ENCODE data around the gene TLR3. TPM values are rescaled to one million over a fixed set of nuclear protein-coding genes. Genes with fewer than 3 reads are reported as not detected.

Gene TLR3
- total RNA-seq: 1 to 10 TPM; 2.5 to 7.0 (median 4.0) TPM

DNA sequence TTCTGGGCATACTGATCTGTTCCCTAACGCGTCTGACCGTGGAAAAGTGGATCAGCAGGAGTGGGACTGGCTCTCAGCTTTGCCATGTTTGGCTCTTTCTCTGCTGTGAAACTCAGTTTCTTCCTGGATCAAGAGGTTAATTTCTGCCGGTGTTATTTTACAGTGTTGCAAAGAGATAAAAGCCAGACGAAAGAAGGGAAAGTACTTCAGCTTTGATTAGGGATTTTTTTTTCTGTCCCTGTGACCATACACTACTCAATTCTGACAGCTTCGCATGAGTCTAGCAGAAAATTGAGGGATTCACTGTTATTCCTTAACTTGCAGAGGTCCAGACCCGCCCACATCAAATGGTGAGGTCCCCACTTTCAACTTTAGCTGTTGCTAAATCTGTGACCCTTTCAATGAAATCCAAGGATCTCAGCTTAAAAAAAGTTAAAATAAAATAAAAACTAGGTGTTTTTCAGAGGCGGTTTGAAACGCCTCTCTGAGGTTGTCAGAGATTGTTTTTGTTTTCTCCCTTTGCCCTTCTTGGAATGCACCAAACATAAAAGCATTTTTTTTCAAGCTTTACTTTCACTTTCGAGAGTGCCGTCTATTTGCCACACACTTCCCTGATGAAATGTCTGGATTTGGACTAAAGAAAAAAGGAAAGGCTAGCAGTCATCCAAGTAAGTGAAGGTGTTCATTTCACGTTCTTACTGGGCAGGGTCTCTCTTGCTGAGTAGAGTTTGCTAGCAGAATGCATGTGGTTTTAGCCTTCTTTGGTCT, at the start of gene TLR3:
TSS of gene TLR3 (plus strand) at position 576 of the 768 bp plus-strand sequence. CDS start 7,464 bp downstream, outside the sequence.
- H3K9me3 ChIP-seq: no peaks in the 10 kb centered on the region
- H3K4me1 ChIP-seq: peaks cover 6 to 18% (median 14%) of the 10 kb centered on the region in 4 donors
- no peaks in the 10 kb centered on the region for H3K27me3 ChIP-seq
- H3K36me3 ChIP-seq: no peaks in the 10 kb centered on the region
- intact Hi-C loops (cut with DNase I): loop anchor here (2.0 to 5.0 kb wide), 2 partner anchors 68 to 124 kb away; partner anchors contain the start of gene CYP4V2
- peak within 1 kb of the TSS; percentile 69 to 72 (median 71) for H3K27ac ChIP-seq (replicated peaks in 1 of 4)
- WGBS: 4% methylated on average over 12 of the region's 12 CpGs
- H3K4me3 ChIP-seq: peak within 1 kb of the TSS; percentile 54 to 65 (median 62)
- no peak for DNase-seq (ENCODE audit: extremely low spot score)
- no peak for TF ChIP-seq POLR2A (IDR thresholded peaks at IDR 0.05; ENCODE audit: low read depth)
- no peak for TF ChIP-seq POLR2AphosphoS5 (IDR thresholded peaks at IDR 0.05)
- TF ChIP-seq, protein P1, sequence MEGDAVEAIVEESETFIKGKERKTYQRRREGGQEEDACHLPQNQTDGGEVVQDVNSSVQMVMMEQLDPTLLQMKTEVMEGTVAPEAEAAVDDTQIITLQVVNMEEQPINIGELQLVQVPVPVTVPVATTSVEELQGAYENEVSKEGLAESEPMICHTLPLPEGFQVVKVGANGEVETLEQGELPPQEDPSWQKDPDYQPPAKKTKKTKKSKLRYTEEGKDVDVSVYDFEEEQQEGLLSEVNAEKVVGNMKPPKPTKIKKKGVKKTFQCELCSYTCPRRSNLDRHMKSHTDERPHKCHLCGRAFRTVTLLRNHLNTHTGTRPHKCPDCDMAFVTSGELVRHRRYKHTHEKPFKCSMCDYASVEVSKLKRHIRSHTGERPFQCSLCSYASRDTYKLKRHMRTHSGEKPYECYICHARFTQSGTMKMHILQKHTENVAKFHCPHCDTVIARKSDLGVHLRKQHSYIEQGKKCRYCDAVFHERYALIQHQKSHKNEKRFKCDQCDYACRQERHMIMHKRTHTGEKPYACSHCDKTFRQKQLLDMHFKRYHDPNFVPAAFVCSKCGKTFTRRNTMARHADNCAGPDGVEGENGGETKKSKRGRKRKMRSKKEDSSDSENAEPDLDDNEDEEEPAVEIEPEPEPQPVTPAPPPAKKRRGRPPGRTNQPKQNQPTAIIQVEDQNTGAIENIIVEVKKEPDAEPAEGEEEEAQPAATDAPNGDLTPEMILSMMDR (IDR thresholded peaks at IDR 0.05): no peak
- no peak for TF ChIP-seq EP300 (IDR thresholded peaks at IDR 0.05)

DNA sequence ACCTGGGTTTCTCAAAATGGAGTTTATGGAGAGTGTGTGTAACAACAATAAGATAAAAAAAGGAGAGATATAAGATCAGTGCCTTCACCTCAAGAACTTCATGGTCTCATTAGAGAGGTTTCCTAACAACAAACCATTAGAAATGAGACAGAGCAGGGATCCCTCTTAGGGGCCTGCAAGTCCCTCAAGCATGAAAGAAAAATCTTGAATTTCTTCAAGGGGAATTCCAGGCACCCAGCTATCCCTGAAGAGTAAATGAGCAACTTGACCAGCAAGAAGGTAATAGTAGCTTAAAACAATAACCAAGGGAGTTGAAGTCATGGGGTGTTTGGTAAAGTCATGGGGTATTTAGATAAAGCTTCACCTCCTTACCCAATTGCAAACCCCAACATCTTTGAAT, 49.7 kb upstream of the TLR3 start:
- Histone ChIP-seq H3K4me3 (no peak overlapping the region), H3K9me3 (no peaks in the 10 kb centered on the region), H3K27ac (replicated peaks in 1 of 4) (peak overlapping the region in 1 of 4 donors; percentile 35), H3K27me3 (no peaks in the 10 kb centered on the region), H3K4me1 (peaks cover 4 to 19% (median 16%) of the 10 kb centered on the region in 4 donors), H3K36me3 (no peaks in the 10 kb centered on the region)
- DNase-seq (ENCODE audit: extremely low spot score): peak; percentile 29
- intact Hi-C loops (cut with DNase I): no loop called here
- TF ChIP-seq, protein P1 (IDR thresholded peaks at IDR 0.05): no peak
- TF ChIP-seq POLR2A (IDR thresholded peaks at IDR 0.05; ENCODE audit: low read depth) (no peak), EP300 (IDR thresholded peaks at IDR 0.05) (no peak), POLR2AphosphoS5 (IDR thresholded peaks at IDR 0.05) (no peak)

DNA sequence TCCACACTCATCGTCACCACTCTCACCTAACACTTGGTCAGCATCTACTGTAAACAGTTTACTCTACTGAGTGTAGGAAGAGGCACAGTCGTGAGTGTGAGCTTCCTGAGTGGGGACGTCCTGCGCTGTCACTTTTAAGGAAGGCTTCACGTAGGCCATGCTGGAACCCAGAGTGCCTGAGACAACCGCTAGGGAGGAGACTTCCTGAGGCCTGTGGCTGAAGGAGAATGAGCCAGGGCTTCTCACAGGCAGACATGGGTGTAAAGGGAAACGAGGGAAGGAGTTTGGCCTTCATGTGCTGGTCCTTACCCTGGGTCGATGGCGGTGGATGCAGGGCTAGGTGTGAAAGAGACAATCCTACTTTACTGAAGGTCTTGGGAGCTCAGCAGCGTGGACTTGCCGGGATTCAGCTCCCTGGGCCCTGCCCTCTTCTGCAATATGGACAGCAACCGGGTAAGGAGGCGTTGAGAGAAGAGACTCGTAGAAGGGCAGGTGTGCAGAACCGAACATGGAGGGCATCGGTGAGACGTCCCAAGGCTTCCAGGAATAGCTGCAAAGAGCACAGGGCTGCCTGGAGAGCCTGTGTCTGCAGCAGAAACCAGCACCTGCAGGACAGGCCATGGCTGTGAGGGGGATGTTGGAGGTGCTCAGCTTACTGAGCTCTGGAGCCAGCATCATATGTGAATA, 48.7 kb upstream of the TLR3 start:
- 85% methylated on average over 17 of the region's 17 CpGs for WGBS
- TF ChIP-seq POLR2AphosphoS5 (IDR thresholded peaks at IDR 0.05) (no peak), POLR2A (IDR thresholded peaks at IDR 0.05; ENCODE audit: low read depth) (no peak), EP300 (IDR thresholded peaks at IDR 0.05) (no peak)
- TF ChIP-seq, protein P1 (IDR thresholded peaks at IDR 0.05): no peak
- no peaks in the 10 kb centered on the region for H3K9me3 ChIP-seq
- DNase-seq (ENCODE audit: extremely low spot score): peak; percentile 74
- no peaks in the 10 kb centered on the region for H3K27me3 ChIP-seq
- no peak overlapping the region for H3K4me3 ChIP-seq
- peaks cover 4 to 23% (median 20%) of the 10 kb centered on the region in 4 donors for H3K4me1 ChIP-seq
- intact Hi-C loops (cut with DNase I): no loop called here
- no peaks in the 10 kb centered on the region for H3K36me3 ChIP-seq
- H3K27ac ChIP-seq (replicated peaks in 1 of 4): peak overlapping the region; percentile 10 to 35 (median 22)

DNA sequence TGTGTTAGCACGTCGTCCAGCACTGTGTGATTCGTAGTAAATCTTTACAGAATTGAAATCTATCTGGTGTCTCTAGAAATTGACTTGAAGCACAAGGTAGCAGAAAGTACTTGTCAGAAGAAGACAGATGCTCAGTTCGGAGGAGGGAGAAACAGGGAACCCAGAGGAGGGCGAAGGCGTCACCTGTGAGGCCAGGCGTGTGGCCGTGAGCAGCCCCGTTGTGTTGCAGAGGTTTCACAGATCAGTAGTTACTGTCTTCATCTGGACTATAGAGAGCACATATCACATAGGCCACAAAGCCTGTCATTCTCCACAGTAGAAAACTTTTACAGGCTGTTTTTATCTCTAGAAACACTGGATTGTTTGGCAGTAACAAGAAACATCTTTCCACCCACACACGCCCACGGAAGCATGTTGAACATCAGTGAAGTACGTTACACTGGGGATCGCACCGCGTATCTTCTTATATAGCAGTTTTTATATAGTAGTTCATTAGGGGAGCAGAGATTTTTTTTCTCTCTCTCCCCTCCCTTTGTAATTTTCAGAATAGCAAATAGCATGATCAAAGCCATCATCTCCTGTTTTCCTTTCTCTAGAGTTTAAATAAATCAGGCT, 48.1 kb upstream of the TLR3 start:
- TF ChIP-seq, protein P1 (IDR thresholded peaks at IDR 0.05): no peak
- TF ChIP-seq POLR2A (IDR thresholded peaks at IDR 0.05; ENCODE audit: low read depth): no peak
- TF ChIP-seq POLR2AphosphoS5 (IDR thresholded peaks at IDR 0.05): no peak
- no peak for TF ChIP-seq EP300 (IDR thresholded peaks at IDR 0.05)
- peak; percentile 60 for DNase-seq (ENCODE audit: extremely low spot score)
- Histone ChIP-seq H3K27me3 (no peaks in the 10 kb centered on the region), H3K9me3 (no peaks in the 10 kb centered on the region), H3K4me1 (peaks cover 4 to 29% (median 25%) of the 10 kb centered on the region in 4 donors), H3K4me3 (peak overlapping the region in 1 of 4 donors; percentile 34), H3K36me3 (no peaks in the 10 kb centered on the region), H3K27ac (replicated peaks in 1 of 4) (peak overlapping the region in 2 of 4 donors; percentile 20 to 47)
- WGBS: 80% methylated on average over 15 of the region's 15 CpGs
- intact Hi-C loops (cut with DNase I): no loop called here

Data from esophagus muscularis mucosa (tissue), 4 donors.